Large intestine (tissue), 3 donors: Measurements from ENCODE around the gene KLRB1. TPM values are rescaled to one million over a fixed set of nuclear protein-coding genes. Genes with fewer than 3 reads are reported as not detected.
A peak's percentile ranks its signal among the peaks of the same experiment; 100 is the strongest.
"Not testable (repeated sequence)": the region's sequence is repeated elsewhere in the genome, so short reads cannot be mapped to it uniquely, and the experiment has no call there.

Source experiments
- DNase-seq, 2 donors: peaks; one replicate each; pipeline versions ENCODE4 v3.0.0 to v3.0.0-alpha.2; 2013
- H3K27ac ChIP-seq: one replicate; pipeline ENCODE4 v1.5.1; 2013; ENCODE audit warnings: low read length
- H3K27me3 ChIP-seq: 2 replicates; pipeline ENCODE4 v1.6.1; 2013; ENCODE audit warnings: low read length; ENCODE audit not compliant: control insufficient read depth, insufficient read depth
- H3K36me3 ChIP-seq: 2 replicates; pipeline ENCODE4 v1.6.1; 2013; ENCODE audit warnings: low read length; ENCODE audit not compliant: control insufficient read depth, insufficient read depth
- H3K4me1 ChIP-seq: one replicate; pipeline ENCODE4 v1.6.1; 2013; ENCODE audit warnings: low read length; ENCODE audit not compliant: control insufficient read depth, insufficient read depth
- H3K4me3 ChIP-seq: one replicate; pipeline ENCODE4 v1.5.1; 2013; ENCODE audit warnings: low read length
- H3K9me3 ChIP-seq: one replicate; pipeline ENCODE4 v1.6.1; 2013; ENCODE audit warnings: mild to moderate bottlenecking, low read depth, low read length, moderate library complexity; ENCODE audit not compliant: control insufficient read depth
- WGBS: methylation state at CpG from one replicate; pipeline ENCODE4 v1.1.5; 2013; ENCODE audit warnings: low lambda C conversion rate; ENCODE audit not compliant: insufficient coverage; 5-methylcytosine and 5-hydroxymethylcytosine counted together
- polyA plus RNA-seq: library from polyadenylated mRNA; unstranded; fragments of 120-200 nt; gene quantifications from one replicate; pipeline ENCODE4 v1.2.1, GENCODE V29; 2013

Gene KLRB1
- polyA plus RNA-seq, 1 donor = 7.8 TPM

- not testable (repeated sequence) for H3K4me3 ChIP-seq, H3K27ac ChIP-seq, H3K4me1 ChIP-seq, DNase-seq, H3K27me3 ChIP-seq, H3K36me3 ChIP-seq, H3K9me3 ChIP-seq
- WGBS = no CpG with 5 or more reads among the region's 3 CpGs
Measured at GRCh38 chr12:9600426-9600825, 7.3 kb downstream of the KLRB1 start.

GRCh38 chr12:9598363-9598762 lies 9.4 kb downstream of the KLRB1 start:
- H3K9me3 ChIP-seq = no peaks in the 10 kb centered on the region
- 40% methylated on average over 1 of the region's 3 CpGs for WGBS

GRCh38 chr12:9597365-9597764 lies 10.4 kb downstream of the KLRB1 start:
- H3K4me3 ChIP-seq = no peak overlapping the region

More at GRCh38 chr12:9598363-9598762, 9.4 kb downstream of the KLRB1 start:
- H3K36me3 ChIP-seq = no peaks in the 10 kb centered on the region
- no peaks in the 10 kb centered on the region for H3K4me1 ChIP-seq
- no peak overlapping the region for H3K4me3 ChIP-seq
- H3K27ac ChIP-seq = no peak overlapping the region
- DNase-seq = no peak
- no peaks in the 10 kb centered on the region for H3K27me3 ChIP-seq

GRCh38 chr12:9590441-9590840 lies 17.3 kb downstream of the KLRB1 start:
- Histone ChIP-seq H3K36me3 (no peaks in the 10 kb centered on the region), H3K27me3 (no peaks in the 10 kb centered on the region), H3K9me3 (no peaks in the 10 kb centered on the region), H3K4me1 (no peaks in the 10 kb centered on the region), H3K4me3 (no peak overlapping the region), H3K27ac (no peak overlapping the region)
- no CpG with 5 or more reads among the region's 2 CpGs for WGBS
- no peak for DNase-seq

More at GRCh38 chr12:9597365-9597764, 10.4 kb downstream of the KLRB1 start:
- no peaks in the 10 kb centered on the region for H3K27me3 ChIP-seq
- H3K9me3 ChIP-seq = no peaks in the 10 kb centered on the region
- no peak overlapping the region for H3K27ac ChIP-seq
- H3K36me3 ChIP-seq = no peaks in the 10 kb centered on the region
- no peaks in the 10 kb centered on the region for H3K4me1 ChIP-seq
- no peak for DNase-seq
- WGBS = 94% methylated on average over 2 of the region's 5 CpGs

- H3K27ac ChIP-seq = no peak overlapping the region
- no peaks in the 10 kb centered on the region for H3K9me3 ChIP-seq
- no peaks in the 10 kb centered on the region for H3K36me3 ChIP-seq
- no peak overlapping the region for H3K4me3 ChIP-seq
- no CpG with 5 or more reads among the region's 2 CpGs for WGBS
- peak in 1 of 2 donors; percentile 9 for DNase-seq
- H3K4me1 ChIP-seq = no peaks in the 10 kb centered on the region
- no peaks in the 10 kb centered on the region for H3K27me3 ChIP-seq
Measured at GRCh38 chr12:9588749-9589148, 19.0 kb downstream of the KLRB1 start.

- H3K4me1 ChIP-seq = no peaks in the 10 kb centered on the region
- DNase-seq = no peak
- WGBS = 100% methylated on average over 2 of the region's 4 CpGs
- no peak overlapping the region for H3K27ac ChIP-seq
- H3K27me3 ChIP-seq = no peaks in the 10 kb centered on the region
- no peaks in the 10 kb centered on the region for H3K9me3 ChIP-seq
- H3K4me3 ChIP-seq = no peak overlapping the region
- H3K36me3 ChIP-seq = no peaks in the 10 kb centered on the region
Measured at GRCh38 chr12:9587987-9588600, 19.6 kb downstream of the KLRB1 start.

GRCh38 chr12:9577729-9578128 lies 30.0 kb downstream of the KLRB1 start:
- H3K9me3 ChIP-seq, DNase-seq, H3K4me1 ChIP-seq, H3K36me3 ChIP-seq, H3K27me3 ChIP-seq, H3K4me3 ChIP-seq, H3K27ac ChIP-seq: not testable (repeated sequence)
- no CpG with 5 or more reads among the region's 5 CpGs for WGBS

GRCh38 chr12:9567151-9567550 lies 40.6 kb downstream of the KLRB1 start:
- not testable (repeated sequence) for H3K9me3 ChIP-seq, H3K27ac ChIP-seq, H3K4me1 ChIP-seq, H3K36me3 ChIP-seq, H3K27me3 ChIP-seq, H3K4me3 ChIP-seq, DNase-seq
- no CpG with 5 or more reads among the region's 9 CpGs for WGBS

- not testable (repeated sequence) for H3K36me3 ChIP-seq, DNase-seq, H3K27me3 ChIP-seq, H3K4me1 ChIP-seq, H3K9me3 ChIP-seq, H3K4me3 ChIP-seq, H3K27ac ChIP-seq
- WGBS = no CpG with 5 or more reads among the region's 7 CpGs
Measured at GRCh38 chr12:9566113-9566512, 41.6 kb downstream of the KLRB1 start.

- not testable (repeated sequence) for H3K4me1 ChIP-seq, H3K27me3 ChIP-seq, H3K36me3 ChIP-seq, H3K4me3 ChIP-seq, H3K9me3 ChIP-seq
- peak overlapping the region; percentile 38 for H3K27ac ChIP-seq
- WGBS = no CpG with 5 or more reads among the region's 2 CpGs
- DNase-seq = peak in 1 of 2 donors; percentile 37
Measured at GRCh38 chr12:9564418-9564817, 43.3 kb downstream of the KLRB1 start.

GRCh38 chr12:9562841-9563453 lies 44.8 kb downstream of the KLRB1 start:
- H3K27ac ChIP-seq, DNase-seq, H3K9me3 ChIP-seq, H3K4me1 ChIP-seq, H3K4me3 ChIP-seq, H3K27me3 ChIP-seq, H3K36me3 ChIP-seq: not testable (repeated sequence)
- no CpG with 5 or more reads among the region's 5 CpGs for whole genome bisulfite sequencing
